ENCODE data around the gene EXOC3.

DNA sequence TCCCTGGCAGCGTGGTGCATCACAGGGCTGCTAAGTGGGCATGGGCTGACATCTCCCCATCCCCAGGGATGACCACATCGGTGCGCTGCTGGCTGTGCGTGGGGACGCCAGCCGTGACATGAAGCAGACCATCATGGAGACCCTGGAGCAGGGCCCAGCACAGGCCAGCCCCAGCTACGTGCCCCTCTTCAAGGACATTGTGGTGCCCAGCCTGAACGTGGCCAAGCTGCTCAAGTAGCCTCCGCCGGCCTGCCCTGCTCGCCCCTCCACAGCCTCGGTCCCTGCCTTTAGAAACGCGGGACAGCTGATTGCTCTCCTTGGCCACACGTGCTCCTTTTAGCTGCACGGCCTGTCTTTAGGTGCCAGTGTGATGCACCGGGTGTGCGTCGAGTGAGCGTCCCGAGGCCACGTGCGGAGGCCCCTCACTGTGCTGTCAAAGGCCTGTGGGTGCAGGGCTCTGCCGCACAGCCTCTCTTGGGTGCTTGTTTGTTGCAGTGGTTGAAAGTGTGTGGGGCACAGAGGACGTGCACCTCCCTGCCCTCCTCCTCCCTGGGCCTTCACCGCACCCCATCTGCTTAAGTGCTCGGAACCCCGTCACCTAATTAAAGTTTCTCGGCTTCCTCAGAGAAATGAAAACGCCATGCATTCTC is 23.8 kb downstream of the EXOC3 start:
- TF ChIP-seq, protein P1, sequence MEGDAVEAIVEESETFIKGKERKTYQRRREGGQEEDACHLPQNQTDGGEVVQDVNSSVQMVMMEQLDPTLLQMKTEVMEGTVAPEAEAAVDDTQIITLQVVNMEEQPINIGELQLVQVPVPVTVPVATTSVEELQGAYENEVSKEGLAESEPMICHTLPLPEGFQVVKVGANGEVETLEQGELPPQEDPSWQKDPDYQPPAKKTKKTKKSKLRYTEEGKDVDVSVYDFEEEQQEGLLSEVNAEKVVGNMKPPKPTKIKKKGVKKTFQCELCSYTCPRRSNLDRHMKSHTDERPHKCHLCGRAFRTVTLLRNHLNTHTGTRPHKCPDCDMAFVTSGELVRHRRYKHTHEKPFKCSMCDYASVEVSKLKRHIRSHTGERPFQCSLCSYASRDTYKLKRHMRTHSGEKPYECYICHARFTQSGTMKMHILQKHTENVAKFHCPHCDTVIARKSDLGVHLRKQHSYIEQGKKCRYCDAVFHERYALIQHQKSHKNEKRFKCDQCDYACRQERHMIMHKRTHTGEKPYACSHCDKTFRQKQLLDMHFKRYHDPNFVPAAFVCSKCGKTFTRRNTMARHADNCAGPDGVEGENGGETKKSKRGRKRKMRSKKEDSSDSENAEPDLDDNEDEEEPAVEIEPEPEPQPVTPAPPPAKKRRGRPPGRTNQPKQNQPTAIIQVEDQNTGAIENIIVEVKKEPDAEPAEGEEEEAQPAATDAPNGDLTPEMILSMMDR (conservative IDR thresholded peaks at IDR 0.05; ENCODE audit: low read depth, low read length) = no peak
- TF ChIP-seq MXI1 (IDR thresholded peaks at IDR 0.05; ENCODE audit: borderline replicate concordance, low read depth, low read length) (no peak), CEBPB (IDR thresholded peaks at IDR 0.05; ENCODE audit: low read depth, low read length) (no peak), POLR2A (IDR thresholded peaks at IDR 0.05; ENCODE audit: low read depth, low read length) (no peak)
- TF ChIP-seq, protein P2, sequence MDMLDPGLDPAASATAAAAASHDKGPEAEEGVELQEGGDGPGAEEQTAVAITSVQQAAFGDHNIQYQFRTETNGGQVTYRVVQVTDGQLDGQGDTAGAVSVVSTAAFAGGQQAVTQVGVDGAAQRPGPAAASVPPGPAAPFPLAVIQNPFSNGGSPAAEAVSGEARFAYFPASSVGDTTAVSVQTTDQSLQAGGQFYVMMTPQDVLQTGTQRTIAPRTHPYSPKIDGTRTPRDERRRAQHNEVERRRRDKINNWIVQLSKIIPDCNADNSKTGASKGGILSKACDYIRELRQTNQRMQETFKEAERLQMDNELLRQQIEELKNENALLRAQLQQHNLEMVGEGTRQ (IDR thresholded peaks at IDR 0.05; ENCODE audit: low read depth, low read length) = no peak
